GM18858 (cell line): ENCODE measurements around the gene MIS12.

Experiments used
- ATAC-seq: cut with Tn5 transposase; IDR thresholded peaks from one replicate; pipeline ENCODE4 v1.9.1; 2021; ENCODE audit not compliant: unreplicated experiment

MIS12 gene

DNA sequence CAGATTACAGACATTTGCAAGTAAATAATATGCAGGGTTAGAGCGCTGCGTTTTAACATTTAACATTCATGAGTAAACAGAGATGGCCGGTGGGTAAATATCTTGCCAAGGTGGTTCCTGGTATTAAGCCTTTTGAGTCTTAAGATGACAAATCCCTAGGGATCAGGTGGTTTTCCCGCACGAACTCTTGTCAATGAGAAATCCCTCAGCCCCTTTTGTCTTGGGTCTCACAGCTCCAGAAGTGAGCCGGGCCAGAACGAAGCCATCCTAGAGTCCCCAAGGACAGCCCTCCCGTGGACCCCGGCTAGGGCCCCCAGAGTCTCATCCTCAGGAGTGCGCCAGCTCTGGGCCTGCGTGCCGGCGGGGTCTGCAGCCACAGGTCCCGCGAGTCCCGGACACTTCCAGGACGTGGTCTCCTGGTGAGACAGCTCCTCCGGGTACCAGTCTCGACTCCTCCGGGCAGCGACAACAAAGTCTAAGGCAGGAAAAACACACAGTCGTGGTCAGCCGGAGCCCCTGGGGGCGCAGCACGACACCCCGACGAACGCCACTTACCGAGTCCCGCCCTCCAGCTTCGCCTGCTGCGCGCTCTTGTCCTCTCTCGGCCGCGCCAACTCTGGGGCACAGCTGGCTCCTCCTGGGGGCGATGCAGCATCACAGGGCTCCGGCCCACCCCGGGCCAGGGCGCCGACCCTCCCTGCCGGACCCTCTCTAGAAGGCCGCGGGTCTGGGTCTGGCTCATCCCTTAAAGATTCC, 13.3 kb downstream of the MIS12 start:
- no peak for ATAC-seq

DNA sequence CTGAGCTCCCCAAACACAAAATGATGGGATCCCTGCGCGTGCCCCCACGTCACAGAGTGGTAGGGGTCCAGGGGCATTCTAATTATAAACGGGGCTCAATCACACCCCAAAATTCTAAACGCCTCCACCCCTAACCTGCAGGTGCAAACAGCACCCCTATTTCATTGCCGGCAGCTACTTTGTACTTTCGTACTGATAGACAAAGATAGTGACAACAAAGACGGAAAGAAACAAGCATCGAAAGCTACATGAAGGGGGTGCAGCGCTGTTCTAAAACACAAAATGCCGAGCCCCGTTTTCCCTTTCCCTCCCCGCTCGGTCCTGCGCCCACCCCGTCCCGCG, 13.9 kb downstream of the MIS12 start:
- ATAC-seq: no peak

DNA sequence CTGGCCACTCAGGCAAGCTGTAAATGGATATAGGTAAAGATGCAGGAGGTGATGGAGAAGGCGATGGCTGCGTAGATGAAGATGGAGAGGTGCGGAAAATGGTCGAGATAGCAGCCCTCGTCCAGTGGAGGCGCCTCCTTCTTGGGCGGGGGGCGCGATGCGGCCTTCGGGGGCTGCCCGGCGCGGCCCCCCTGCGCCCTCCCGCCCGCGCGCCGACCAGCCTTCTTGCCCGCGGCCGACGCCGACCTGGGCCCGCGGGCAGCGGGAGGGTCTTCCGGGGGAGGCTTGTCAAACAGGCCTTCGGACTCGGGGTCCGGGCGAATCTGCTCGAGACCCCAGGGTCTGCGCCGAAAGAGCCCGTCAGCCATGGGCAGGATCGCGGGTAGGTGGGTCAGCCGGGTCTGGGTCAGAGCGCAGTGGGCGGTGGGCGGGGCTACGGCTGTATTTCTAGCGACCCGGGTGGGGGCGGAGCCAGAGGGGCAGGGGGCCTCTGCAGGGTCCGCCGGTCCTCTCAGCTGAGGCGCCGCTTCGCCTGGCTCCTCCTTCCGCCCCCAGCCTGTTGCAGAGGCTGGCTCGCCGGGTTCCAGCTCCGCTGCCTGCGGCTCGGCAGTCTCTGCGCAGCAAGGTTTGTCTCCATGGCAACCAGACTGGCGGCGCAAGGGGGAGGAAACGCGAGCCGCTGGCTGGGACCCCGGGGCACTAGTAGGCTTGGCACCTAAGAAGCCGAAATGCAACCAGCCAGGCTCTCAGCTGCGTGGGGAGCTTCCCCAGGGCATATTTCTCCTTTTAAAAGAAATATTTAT, 14.4 kb downstream of the MIS12 start:
- ATAC-seq: peak; percentile 55

DNA sequence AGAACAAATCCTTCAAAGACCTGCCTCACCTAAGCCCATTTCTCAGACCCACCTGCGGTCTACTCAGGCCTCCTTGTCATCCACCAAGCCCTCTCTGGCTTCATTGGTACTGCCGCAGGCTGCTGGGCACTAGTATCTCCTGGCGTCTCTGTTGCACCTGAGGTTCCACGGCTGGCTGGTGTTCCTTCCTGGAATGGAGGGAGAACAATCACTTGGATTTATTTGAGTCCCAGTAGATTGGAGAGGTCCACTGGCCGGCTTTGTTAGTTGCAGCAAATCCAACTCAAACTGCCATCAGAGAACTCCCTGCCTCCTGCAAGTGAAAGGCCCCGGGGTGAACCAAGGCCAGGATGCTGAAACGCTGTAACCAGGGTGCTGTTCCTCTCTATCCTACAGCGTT, 15.3 kb downstream of the MIS12 start:
- no peak for ATAC-seq

DNA sequence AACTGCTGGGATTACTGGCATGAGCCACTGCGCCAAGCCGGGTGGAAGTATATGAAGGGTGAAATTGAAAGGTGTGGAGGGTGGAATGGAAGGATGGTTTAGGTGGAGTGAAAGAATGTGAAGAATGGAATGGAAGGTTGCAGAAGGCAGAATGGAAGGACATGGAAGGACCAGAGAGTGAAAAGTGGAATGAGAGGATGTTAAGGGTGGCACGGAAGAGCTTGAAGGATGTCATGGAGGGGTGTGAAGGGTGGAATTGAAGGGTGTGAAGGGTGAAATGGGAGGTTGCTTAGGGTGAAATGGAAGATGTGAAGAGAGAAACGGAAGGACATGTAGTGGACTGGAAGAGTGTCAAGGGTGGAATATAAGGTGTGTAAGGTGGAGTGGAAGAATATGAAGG, 16.2 kb downstream of the MIS12 start:
- ATAC-seq: no peak

DNA sequence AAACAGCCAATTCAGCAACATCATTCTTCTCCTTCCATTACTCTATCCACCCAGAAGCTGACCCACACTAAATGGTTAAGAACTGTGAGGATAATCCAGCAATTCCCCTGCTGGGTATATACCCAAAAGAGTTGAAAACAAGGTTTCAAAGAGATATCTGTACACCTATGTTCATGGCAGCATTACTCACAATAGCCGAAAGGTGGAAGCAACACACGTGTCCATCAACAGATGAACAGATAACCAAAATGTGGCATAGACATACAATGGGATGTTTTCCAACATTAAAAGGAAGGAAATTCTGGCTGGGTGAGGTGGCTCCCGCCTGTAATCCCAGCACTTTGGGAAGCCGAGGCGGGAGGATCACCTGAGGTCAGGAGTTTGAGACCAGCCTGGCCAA, 19.9 kb downstream of the MIS12 start:
- no peak for ATAC-seq

DNA sequence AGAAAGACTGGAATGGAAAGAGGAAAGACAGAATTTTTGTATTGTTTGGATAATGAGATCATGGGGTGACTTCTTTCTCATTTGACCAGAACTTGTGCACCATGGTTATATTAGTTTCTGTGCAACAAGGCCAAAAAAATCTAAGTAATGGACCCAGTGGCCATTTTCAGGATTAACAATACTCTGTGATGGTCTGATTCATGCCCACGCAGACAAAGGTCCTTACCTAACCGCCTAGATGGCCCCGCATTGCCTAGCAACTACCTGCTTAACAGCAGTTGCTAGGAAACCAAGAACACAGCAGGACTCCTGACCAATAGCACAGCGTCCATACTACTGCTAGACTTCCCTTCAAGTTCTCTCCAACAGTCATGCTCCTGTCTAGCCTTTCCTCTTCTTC, 22.4 kb downstream of the MIS12 start:
- ATAC-seq: no peak

DNA sequence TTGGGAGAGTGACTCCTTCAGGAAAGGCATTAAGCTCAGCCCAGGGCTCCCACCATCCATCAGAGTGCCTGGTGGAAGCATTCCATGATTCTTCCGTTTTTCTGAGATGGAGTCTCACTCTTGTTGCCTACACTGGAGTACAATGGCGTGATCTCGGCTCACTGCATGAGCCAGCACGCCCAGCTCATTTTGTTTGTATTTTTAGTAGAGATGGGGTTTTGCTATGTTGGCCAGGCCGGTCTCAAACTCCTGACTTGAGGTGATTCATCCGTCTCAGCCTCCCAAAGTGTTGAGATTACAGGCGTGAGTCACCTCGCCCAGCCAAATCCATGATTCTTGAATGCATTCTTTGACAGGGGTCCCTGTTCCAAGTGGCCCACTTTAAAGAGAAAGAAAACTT, 23.1 kb downstream of the MIS12 start:
- no peak for ATAC-seq

DNA sequence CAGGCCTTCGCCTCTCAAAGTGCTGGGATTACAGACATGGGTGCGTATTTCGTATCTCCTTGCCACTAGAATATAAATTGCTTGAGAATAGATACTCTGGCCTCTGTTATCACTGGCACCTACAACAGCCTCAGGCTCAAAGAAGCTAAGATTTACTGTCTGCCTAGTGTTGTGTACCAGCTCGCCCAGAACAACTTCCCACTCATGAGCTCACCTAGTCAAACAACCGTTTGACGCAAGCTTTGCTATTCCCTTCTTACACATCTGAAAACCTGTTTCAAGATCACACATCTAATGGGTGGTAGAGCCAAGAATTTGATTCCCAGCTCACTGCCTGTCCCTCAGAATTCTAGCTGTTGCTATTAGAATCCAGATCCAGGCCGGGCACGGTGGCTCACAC, 24.4 kb downstream of the MIS12 start:
- no peak for ATAC-seq

DNA sequence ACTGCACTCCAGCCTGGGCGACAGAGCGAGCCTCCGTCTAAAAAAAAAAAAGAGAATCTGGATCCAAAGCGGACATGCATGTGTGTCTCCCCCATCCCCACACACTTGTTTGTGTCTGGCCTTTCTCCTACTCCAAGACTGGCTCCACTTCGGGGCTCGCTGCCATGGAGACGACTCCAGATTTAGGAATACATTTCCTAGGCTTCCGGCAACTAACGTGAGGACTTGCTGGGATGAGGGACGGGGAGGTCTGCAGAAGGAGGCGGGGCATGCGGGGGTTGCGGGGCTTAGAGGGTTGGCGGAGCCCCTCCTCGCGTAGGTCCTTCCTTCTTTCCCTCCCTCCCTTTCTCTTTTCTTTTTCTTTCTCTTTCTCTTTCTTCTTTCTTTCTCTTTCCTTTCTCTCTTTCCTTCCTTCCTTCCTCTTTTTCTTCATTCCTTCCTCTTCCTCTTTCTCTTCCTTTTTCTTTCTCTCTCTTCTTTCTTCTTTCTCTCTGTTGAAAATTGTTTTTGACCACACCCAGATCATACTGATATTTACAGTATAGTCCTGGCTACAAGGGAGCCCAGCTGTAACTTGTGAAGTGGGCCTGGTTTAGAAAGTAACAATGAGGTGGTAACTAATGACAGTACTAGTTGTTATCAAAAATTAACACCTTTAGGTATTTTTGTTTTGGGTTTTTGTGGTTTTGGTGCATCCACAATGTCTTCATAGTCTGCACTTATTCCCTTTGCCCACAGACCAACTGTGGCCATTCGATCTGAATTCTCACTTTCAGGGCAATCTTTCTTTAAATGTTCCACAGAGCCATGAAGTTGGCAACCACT, 25.2 kb downstream of the MIS12 start:
- ATAC-seq: no peak

DNA sequence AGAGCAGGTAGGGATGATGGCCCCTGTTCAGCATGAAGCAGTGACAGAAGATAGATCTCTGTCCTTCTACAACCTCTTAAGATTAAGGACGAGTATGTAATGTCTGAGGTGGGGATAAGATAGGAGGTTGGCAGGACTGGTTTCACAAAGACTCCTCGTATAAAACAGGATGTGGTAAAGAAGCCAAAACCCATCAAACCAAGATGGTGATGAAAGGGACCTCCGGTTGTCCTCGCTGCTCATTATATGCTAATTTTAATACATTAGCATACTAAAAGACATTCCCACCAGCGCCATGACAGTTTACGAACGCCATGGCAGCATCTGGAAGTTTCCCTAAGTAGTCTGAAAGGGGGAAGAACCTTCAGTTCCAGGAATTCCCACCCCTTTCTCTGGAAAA, 27.3 kb downstream of the MIS12 start:
- no peak for ATAC-seq

DNA sequence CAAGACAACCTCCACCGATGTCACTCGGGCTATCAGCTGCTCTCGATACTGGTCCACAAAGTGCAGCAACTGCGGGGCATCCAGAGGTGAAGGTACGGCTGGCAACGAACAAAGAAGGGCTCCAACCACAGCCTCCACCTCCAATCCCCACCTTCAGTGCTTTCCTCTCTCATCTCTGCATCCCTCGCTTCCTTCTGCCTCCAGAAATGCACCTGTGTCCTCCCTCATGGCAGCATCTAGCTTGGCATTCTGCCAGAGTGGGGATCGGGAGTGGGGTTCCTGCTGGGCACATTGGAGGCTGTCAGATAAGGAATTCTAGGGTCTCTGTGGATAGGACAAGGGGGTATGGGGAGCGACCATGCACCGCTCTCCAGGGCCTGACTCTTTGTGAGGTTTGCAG, 28.6 kb downstream of the MIS12 start:
- no peak for ATAC-seq

DNA sequence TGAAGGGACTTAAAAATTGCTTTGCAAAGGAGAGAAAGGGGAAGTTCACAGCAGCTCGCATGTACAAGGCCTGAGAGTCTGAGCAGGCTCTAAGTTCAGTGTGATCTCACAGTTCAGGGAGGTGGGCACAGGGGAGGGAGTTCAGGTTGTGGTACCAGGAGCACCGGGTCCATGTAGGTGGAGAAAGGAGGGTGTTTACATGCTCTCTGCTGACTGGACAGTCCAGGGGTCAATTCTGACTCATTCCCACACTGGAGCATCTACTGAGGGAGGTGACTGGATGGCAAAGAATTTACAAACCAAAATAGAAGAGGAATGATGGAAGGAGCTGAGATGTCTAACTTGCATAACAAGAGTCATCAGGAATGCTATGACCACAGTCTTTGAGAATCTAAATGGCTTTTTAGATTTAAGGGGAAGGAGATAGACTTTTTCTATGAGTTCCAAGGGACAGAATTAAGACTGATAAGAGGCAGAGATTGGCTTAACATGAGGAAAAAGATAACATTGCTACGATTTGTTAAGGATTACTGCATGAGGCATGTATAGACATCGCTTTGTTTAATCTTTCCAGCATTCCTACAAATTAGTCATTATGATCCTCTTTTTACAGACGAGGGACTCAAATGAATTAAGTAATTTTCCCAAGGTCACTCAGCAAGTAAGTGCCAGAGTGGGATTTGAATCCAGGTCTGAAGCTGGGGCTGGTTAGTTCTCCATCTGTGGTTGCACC, 29.9 kb downstream of the MIS12 start:
- no peak for ATAC-seq

DNA sequence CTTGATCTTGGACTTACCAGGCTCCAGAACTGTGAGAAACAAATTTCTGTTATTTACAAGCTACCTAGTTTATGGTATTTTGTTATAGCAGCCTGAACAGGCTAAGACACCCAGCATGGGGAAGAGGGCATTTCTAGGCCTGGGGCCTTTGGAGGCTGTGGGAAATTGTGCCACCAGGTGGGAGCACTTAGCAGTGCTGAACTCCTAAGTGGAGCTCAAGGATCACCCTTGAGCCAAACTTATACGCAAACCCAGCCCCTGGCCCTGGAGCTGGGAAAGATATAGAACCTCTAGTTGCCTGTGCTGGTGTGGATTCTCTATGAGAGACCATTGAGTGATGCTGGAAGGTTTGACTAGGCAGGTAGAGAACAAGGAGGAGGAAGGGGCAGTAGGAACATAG, 36.1 kb downstream of the MIS12 start:
- ATAC-seq: no peak

DNA sequence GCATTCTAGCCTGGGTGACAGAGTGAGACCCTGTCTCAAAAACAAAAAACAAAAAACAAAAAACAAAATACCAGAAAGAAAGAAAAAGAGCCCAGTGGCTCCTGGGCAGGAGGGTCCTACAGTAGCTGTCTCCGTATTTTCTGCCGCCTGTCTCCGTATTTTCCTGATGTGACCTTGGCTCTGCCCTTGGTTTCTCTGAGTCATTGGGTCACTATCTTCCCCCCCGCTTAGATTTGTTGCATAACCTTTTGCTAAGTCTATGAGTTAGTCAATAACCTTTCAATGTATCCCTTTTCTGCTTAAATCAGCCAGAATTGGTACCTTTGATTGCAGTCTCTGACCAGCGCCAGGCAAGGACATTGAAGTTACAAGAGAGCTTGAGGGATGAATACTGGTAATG, 36.9 kb downstream of the MIS12 start:
- ATAC-seq: no peak

DNA sequence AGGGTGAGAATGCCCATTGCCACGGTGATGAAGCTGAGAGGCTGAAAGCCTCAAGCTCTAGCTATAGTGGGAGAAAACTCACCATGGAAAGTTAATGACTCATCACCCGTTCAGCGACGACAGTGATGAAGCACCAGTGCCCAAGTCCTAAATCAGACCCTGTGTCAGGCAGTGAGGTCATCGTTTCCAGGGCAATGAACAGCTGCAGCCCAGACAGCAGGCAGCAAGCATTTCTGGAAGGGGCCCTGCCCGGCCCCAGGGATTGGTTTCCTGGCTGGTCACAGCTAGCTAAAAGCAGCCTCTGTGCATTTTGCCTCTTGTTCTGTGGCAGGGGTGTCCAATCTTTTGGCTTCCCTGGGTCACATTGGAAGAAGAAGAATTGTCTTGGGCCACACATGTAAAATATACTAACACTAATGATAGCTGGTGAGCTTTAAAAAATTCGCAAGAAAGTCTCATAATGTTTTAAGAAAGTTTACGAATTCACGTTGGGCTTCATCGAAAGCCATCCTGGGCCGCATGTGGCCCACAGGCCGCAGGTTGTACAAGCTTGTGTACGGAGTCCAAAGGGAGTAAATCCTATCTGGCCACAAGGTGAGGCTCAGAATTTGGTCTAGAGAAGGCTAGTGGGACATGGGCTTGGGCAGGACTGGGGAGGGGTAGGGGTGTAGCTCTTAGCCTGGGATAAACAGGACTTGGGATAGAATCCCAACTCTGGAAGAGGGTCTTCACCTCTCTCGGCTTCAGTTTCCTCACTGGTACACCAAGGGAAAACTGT, 40.6 kb downstream of the MIS12 start:
- ATAC-seq: no peak

DNA sequence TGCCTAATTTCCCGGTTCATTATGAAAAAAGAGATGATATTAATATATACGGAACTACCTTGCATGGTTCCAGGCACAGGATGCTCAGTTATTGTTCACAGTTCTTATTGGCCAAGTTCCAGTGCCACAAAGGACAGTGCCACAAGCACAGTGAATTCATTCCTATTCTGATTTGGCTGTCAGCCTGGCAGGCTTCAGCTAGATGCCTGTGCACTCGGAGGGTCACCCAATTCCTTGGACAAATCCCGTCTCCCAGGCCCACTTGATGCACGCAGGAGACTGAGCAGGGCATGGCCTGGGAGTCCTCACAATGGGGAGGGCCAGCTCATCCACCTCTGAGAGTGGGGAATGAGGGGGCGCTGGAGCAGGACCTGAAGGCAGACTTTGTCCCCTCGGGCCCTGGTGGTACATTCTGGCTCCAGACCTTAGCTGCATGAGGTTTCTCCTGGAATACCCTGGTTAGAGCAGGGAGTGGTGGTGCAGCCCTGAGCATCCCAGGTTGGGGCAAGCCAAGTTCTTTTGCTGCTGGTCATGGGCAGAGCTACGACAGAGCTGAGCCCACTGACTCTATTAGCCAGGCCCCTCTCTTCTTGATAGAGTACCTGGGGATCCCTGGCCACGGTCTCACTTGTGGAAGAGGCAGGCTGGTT, 41.4 kb downstream of the MIS12 start:
- ATAC-seq: no peak

DNA sequence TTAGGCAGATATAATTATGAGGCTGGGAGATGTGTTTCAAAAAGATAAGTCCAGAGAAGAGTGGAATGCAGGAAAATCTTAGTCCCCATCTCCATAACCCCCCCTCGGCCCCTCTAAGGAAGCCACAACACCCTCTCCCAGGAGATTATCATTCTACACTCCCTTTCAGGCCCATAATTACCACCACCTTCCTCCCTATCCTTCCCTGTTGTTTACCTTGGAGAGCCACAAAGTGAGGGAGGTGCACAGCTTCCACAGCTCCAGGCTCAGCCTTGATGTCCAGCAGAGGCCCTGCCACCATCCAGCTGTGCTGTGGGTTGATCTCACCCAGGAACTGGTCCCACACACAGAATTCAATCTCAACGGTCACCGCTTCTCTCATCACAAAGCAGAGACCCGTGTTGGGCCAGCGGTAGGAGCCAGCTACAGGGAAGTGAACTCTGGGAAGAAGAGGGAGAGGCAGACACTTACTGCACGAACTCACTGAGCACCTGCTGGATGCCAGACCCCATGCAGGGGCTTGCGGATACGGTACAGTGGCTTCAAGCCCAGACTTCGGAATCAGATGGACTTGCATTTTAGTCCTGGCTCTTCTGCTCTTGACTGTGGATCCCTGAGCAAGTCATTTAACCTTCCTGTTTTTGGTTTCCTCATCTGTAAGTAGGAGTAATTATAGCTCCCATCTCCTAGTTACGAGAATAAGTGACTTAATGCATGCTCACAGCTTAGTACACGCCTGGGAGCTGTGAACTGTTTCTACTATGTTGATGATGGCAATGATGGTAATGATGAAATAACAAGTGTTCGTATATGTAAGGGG, 44.1 kb downstream of the MIS12 start:
- ATAC-seq: no peak

DNA sequence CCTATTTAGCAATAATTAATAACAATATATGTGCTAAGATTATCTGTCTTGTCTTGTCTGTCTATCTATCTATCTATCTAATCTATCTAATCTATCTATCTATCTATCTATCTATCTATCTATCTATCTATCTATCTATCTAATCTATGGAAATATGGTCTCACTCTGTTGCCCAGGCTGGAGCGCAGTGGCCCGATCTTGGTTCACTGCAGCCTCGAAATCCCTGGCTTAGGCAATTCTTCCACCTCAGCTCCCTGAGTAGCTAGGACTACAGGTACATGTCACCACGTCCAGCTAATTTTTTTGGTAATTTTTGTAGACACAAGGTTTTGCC, 44.7 kb downstream of the MIS12 start:
- ATAC-seq: no peak
